Ascending aorta (tissue), 2 donors: ENCODE results near the gene TMEM198. TPM values are rescaled to one million over a fixed set of nuclear protein-coding genes. Genes with fewer than 3 reads are reported as not detected.

ENCODE experiments used
- DNase-seq, 2 donors: peaks; one replicate each; pipeline ENCODE4 v3.0.0-alpha.2; 2019; ENCODE audit warnings: low spot score in 2 of 2
- H3K27ac ChIP-seq, 2 donors: fragments of 200-600 bp; sonication (generic); one replicate each; pipeline ENCODE4 v1.5.1; 2016 to 2017; ENCODE audit warnings: mild to moderate bottlenecking in 1 of 2
- H3K27me3 ChIP-seq: fragments of 200-600 bp; sonication (generic); one replicate; pipeline ENCODE4 v1.5.1; 2017
- H3K36me3 ChIP-seq, 2 donors: fragments of 200-600 bp; sonication (generic); one replicate each; pipeline ENCODE4 v1.5.1; 2016
- H3K4me1 ChIP-seq, 2 donors: fragments of 200-600 bp; sonication (generic); one replicate each; pipeline ENCODE4 v1.5.1; 2016 to 2017; ENCODE audit warnings: mild to moderate bottlenecking in 1 of 2
- H3K4me3 ChIP-seq, 2 donors: fragments of 200-600 bp; sonication (generic); one replicate each; pipeline ENCODE4 v1.5.1; 2016 to 2017; ENCODE audit warnings: mild to moderate bottlenecking in 1 of 2
- H3K9me3 ChIP-seq, 2 donors: fragments of 200-600 bp; sonication (generic); one replicate each; pipeline ENCODE4 v1.5.1; 2016
- CTCF ChIP-seq, 3 experiments: fragments of 200-600 bp in 2 of 3; fragments of 450-650 bp in 1 of 3; sonication (generic) in 2 of 3; IDR thresholded peaks; one replicate each; pipeline ENCODE4 v1.5.1; 2016 to 2019; ENCODE audit warnings: antibody characterized with exemption in 3 of 3, mild to moderate bottlenecking in 1 of 3, moderate library complexity in 1 of 3
- intact Hi-C: fragments of 100-400 bp; cut with DNase I; formaldehyde crosslinking; loops from one replicate; pipeline ENCODE4 v1.15.1; 2023
- total RNA-seq: library from RNA; depleted of rRNA; stranded (reverse); fragments of >200 nt; gene quantifications from one replicate; pipeline ENCODE4 v1.1.0, GENCODE V29; 2016

The TMEM198 gene
- total RNA-seq, 1 donor from 2014 or later = 6.0 TPM

- no peak for DNase-seq
These were observed 5.2 kb downstream of the TMEM198 start for GRCh38 chr2:219548990-219549389.

GRCh38 chr2:219549619-219550018, 5.8 kb downstream of the TMEM198 start:
- Histone ChIP-seq H3K4me1 (peaks cover 6 to 20% of the 10 kb centered on the region in 2 donors), H3K27ac (no peak overlapping the region), H3K4me3 (no peak overlapping the region), H3K27me3 (no peaks in the 10 kb centered on the region), H3K36me3 (no peaks in the 10 kb centered on the region), H3K9me3 (no peaks in the 10 kb centered on the region)
- intact Hi-C loops = loop anchor here (10.0 kb wide), 1 partner anchor 275 kb away; the partner anchor contains the start of gene DNAJB2
- TF ChIP-seq CTCF (IDR thresholded peaks at IDR 0.05) = no peak
- DNase-seq = no peak

More at GRCh38 chr2:219548990-219549389, 5.2 kb downstream of the TMEM198 start:
- Histone ChIP-seq H3K9me3 (no peaks in the 10 kb centered on the region), H3K36me3 (no peaks in the 10 kb centered on the region), H3K4me1 (peaks cover 6 to 26% of the 10 kb centered on the region in 2 donors), H3K4me3 (no peak overlapping the region), H3K27ac (no peak overlapping the region), H3K27me3 (no peaks in the 10 kb centered on the region)
- TF ChIP-seq CTCF (IDR thresholded peaks at IDR 0.05) = no peak
- intact Hi-C loops = loop anchor here (10.0 kb wide), 1 partner anchor 274 kb away; the partner anchor contains the start of gene DNAJB2

GRCh38 chr2:219551441-219552381, 7.9 kb downstream of the TMEM198 start:
- H3K4me3 ChIP-seq = peak overlapping the region; percentile 61 to 79
- H3K4me1 ChIP-seq = peaks cover 6 to 19% of the 10 kb centered on the region in 2 donors
- no peak for DNase-seq
- no peaks in the 10 kb centered on the region for H3K9me3 ChIP-seq
- TF ChIP-seq CTCF (IDR thresholded peaks at IDR 0.05) = no peak
- H3K27ac ChIP-seq = peak overlapping the region; percentile 40 to 77
- intact Hi-C loops = loop anchor here (1.0 to 2.0 kb wide), 3 partner anchors 7 to 46 kb away; partner anchors contain the start of genes OBSL1, STK11IP and TMEM198
- H3K36me3 ChIP-seq = peaks cover 0 to 10% of the 10 kb centered on the region in 2 donors
- H3K27me3 ChIP-seq = no peaks in the 10 kb centered on the region

GRCh38 chr2:219552382-219553167, 8.7 kb downstream of the TMEM198 start:
- no peak for TF ChIP-seq CTCF (IDR thresholded peaks at IDR 0.05)
- Histone ChIP-seq H3K27ac (peak overlapping the region; percentile 40 to 77), H3K36me3 (peaks cover 0 to 16% of the 10 kb centered on the region in 2 donors), H3K9me3 (no peaks in the 10 kb centered on the region), H3K4me3 (peak overlapping the region; percentile 61 to 79), H3K27me3 (no peaks in the 10 kb centered on the region), H3K4me1 (peaks cover 6 to 19% of the 10 kb centered on the region in 2 donors)
- intact Hi-C loops = loop anchor here (1.0 to 2.0 kb wide), 3 partner anchors 8 to 45 kb away; partner anchors contain the start of genes OBSL1, STK11IP and TMEM198
- peak in 1 of 2 donors; percentile 92 for DNase-seq

GRCh38 chr2:219553168-219553417, 9.3 kb downstream of the TMEM198 start:
- no peak for TF ChIP-seq CTCF (IDR thresholded peaks at IDR 0.05)
- no peaks in the 10 kb centered on the region for H3K27me3 ChIP-seq
- peaks cover 0 to 18% of the 10 kb centered on the region in 2 donors for H3K36me3 ChIP-seq
- no peaks in the 10 kb centered on the region for H3K9me3 ChIP-seq
- H3K27ac ChIP-seq = no peak overlapping the region
- intact Hi-C loops = loop anchor here (2.0 kb wide), 1 partner anchor 18 kb away; the partner anchor contains the start of gene OBSL1
- peak overlapping the region; percentile 61 to 79 for H3K4me3 ChIP-seq
- H3K4me1 ChIP-seq = peaks cover 6 to 19% of the 10 kb centered on the region in 2 donors
- no peak for DNase-seq
